Tibial nerve (tissue), 4 donors: ENCODE results near the gene ZNF474. TPM values are rescaled to one million over a fixed set of nuclear protein-coding genes. Genes with fewer than 3 reads are reported as not detected.
"Not testable (repeated sequence)": the region's sequence is repeated elsewhere in the genome, so short reads cannot be mapped to it uniquely, and the experiment has no call there.

Source experiments
- DNase-seq, 2 donors: peaks; one replicate each; pipeline ENCODE4 v3.0.0-alpha.2; 2019; ENCODE audit warnings: low spot score in 2 of 2
- H3K27ac ChIP-seq, 4 donors: fragments of 200-600 bp; sonication (generic) in 3 of 4; one replicate each; pipeline ENCODE4 v1.5.1; 2017 to 2019; ENCODE audit warnings: mild to moderate bottlenecking in 1 of 4
- H3K27me3 ChIP-seq, 2 donors: fragments of 200-600 bp; sonication (generic) in 1 of 2; one replicate each; pipeline versions ENCODE4 v1.5.1 to v1.6.0; 2017 to 2019
- H3K36me3 ChIP-seq, 3 donors: fragments of 200-600 bp; sonication (generic); one replicate each; pipeline ENCODE4 v1.5.1; 2018 to 2019
- H3K4me1 ChIP-seq, 4 donors: fragments of 200-600 bp; sonication (generic) in 3 of 4; one replicate each; pipeline ENCODE4 v1.5.1; 2017 to 2019
- H3K4me3 ChIP-seq, 4 donors: fragments of 200-600 bp; sonication (generic) in 3 of 4; one replicate each; pipeline ENCODE4 v1.5.1; 2017 to 2019; ENCODE audit warnings: mild to moderate bottlenecking in 1 of 4, moderate library complexity in 1 of 4
- H3K9me3 ChIP-seq, 4 donors: fragments of 200-600 bp; sonication (generic) in 3 of 4; one replicate each; pipeline ENCODE4 v1.5.1; 2017 to 2019
- EP300 ChIP-seq, 2 donors: sonication (generic); formaldehyde crosslinking; IDR thresholded peaks; one replicate each; pipeline ENCODE4 v1.6.1; 2017; ENCODE audit warnings: antibody characterized with exemption in 2 of 2, mild to moderate bottlenecking in 1 of 2
- POLR2A ChIP-seq, 2 donors: fragments of 450-650 bp; IDR thresholded peaks; one replicate each; pipeline ENCODE4 v1.6.1; 2017; ENCODE audit warnings: antibody characterized with exemption in 2 of 2, mild to moderate bottlenecking in 2 of 2, moderate library complexity in 2 of 2
- WGBS, 2 donors: methylation state at CpG; one replicate each; pipeline ENCODE4 v1.1.5; 2018; 5-methylcytosine and 5-hydroxymethylcytosine counted together
- total RNA-seq, 4 donors: library from RNA; depleted of rRNA; stranded (reverse); fragments of >200 nt; gene quantifications; one replicate each; pipeline ENCODE4 v1.1.0, GENCODE V29; 2016
- TF ChIP-seq, protein P1 (sequence below), 5 experiments: fragments of 200-600 bp in 3 of 5; fragments of 450-650 bp in 2 of 5; sonication (generic) in 3 of 5; IDR thresholded peaks; one replicate each; pipeline ENCODE4 v1.5.1; 2016 to 2019; ENCODE audit warnings: antibody characterized with exemption in 5 of 5, mild to moderate bottlenecking in 3 of 5, moderate library complexity in 2 of 5

ZNF474 gene
- total RNA-seq, 4 donors from 2014 or later, result 1.5 to 1.8 TPM; not detected in 2

DNA sequence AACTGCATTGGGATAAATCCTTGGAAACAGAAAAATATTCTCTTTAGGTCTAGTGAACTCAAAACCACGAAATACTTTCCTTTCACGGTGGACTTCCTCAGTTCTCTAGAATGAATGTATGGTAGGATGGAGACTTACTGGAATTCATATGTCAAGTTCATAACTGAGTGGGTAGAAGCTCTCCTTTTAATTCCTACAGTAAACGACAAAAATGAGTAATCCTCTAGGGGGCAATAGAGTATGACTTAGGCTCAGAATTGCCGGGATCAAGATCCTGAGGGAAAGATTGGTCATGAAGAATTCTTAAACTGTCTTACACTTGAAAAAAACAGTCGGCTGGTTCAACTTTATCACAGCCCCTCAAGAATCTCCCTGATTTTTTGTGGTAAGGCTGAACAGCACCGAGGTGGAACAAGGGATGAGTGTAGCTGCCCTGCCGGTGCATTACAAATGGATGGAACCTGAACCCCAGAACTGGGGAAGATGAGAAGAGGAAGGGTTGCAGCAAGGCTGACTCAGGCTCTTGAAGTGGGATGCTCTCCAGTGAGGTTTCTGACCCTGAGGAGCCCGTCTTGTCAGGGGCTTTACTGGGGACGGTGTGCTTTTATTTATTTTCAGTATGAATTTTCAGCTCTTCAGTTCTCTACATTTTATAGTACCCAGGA, 37.3 kb upstream of the ZNF474 start:
- Histone ChIP-seq H3K27me3 (no peaks in the 10 kb centered on the region), H3K9me3 (no peaks in the 10 kb centered on the region), H3K4me3 (no peak overlapping the region), H3K27ac (no peak overlapping the region), H3K36me3 (no peaks in the 10 kb centered on the region), H3K4me1 (peaks cover 0 to 15% (median 0%) of the 10 kb centered on the region in 4 donors)
- no peak for DNase-seq
- WGBS, 2 donors, result 58% methylated on average over 9 of the region's 9 CpGs
- TF ChIP-seq EP300 (IDR thresholded peaks at IDR 0.05) (no peak), POLR2A (IDR thresholded peaks at IDR 0.05) (no peak)
- TF ChIP-seq, protein P1, sequence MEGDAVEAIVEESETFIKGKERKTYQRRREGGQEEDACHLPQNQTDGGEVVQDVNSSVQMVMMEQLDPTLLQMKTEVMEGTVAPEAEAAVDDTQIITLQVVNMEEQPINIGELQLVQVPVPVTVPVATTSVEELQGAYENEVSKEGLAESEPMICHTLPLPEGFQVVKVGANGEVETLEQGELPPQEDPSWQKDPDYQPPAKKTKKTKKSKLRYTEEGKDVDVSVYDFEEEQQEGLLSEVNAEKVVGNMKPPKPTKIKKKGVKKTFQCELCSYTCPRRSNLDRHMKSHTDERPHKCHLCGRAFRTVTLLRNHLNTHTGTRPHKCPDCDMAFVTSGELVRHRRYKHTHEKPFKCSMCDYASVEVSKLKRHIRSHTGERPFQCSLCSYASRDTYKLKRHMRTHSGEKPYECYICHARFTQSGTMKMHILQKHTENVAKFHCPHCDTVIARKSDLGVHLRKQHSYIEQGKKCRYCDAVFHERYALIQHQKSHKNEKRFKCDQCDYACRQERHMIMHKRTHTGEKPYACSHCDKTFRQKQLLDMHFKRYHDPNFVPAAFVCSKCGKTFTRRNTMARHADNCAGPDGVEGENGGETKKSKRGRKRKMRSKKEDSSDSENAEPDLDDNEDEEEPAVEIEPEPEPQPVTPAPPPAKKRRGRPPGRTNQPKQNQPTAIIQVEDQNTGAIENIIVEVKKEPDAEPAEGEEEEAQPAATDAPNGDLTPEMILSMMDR (IDR thresholded peaks at IDR 0.05), result peak; percentile 8 to 42 (median 19)

DNA sequence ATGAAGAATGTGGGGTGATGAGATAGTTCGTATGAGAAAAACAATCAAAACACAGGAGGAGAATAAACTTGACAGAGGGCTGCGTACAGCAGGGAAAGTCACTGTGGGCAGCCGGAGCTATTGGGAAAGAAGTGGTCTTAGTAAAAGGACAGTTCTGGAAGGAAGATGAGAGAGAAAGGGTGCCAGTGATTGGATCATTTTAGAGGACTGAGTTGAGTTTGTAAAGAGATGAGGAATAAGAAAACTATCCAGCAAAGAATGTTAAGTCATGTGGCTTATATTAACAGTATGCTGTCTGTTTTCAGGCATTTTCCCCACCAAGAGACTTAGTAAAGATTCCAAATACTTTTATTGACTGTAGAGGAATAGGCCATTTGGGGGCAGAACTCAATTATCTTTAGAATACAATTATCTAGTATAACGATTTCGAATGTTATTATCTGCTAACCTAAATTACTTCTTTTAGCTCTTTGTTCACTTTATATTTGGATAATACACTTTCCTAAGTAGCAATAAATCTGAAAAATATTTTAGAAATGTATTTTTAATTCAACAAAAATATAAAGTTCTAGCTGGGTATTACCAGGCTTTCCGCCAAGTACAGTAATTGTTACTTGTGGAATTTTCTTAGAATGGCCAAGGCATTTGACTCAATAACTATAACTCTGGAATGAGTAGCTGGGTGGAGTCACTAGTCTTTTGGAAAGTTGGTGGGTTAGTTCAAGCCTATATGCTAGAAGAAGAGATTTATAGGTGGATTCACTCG, 35.7 kb upstream of the ZNF474 start:
- Histone ChIP-seq H3K4me3 (no peak overlapping the region), H3K27me3 (no peaks in the 10 kb centered on the region), H3K4me1 (peaks cover 0 to 15% (median 0%) of the 10 kb centered on the region in 4 donors), H3K36me3 (no peaks in the 10 kb centered on the region), H3K9me3 (no peaks in the 10 kb centered on the region), H3K27ac (peak overlapping the region in 1 of 4 donors; percentile 46)
- TF ChIP-seq POLR2A (IDR thresholded peaks at IDR 0.05), result no peak
- TF ChIP-seq, protein P1 (IDR thresholded peaks at IDR 0.05), result no peak
- TF ChIP-seq EP300 (IDR thresholded peaks at IDR 0.05), result no peak
- 32 to 35% methylated on average over 7 of the region's 7 CpGs for WGBS, 2 donors
- DNase-seq, result no peak

DNA sequence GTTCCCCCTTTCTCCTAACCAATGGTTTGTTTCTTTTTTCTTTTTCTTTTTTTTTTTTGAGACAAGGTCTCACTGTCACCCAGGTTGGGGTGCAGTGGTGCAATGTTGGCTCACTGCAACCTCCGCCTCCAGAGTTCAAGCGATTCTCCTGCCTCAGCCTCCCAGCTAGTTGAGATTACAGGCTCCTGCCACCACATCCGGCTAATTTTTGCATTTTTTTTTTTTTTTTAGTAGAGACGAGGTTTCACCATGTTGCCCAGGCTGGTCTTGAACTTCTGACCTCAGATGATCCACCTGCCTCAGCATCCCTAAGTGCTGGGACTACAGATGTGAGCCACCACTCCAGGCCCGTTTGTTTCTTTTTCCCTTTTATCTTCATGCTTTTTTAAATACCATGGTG, 35.1 kb upstream of the ZNF474 start:
- Histone ChIP-seq H3K4me1 (peaks cover 0 to 15% (median 0%) of the 10 kb centered on the region in 4 donors), H3K27ac (peak overlapping the region in 1 of 4 donors; percentile 46)
- not testable (repeated sequence) for H3K9me3 ChIP-seq, H3K4me3 ChIP-seq, H3K27me3 ChIP-seq, H3K36me3 ChIP-seq, DNase-seq
- WGBS, 2 donors, result 90 to 96% methylated on average over 5 of the region's 5 CpGs

DNA sequence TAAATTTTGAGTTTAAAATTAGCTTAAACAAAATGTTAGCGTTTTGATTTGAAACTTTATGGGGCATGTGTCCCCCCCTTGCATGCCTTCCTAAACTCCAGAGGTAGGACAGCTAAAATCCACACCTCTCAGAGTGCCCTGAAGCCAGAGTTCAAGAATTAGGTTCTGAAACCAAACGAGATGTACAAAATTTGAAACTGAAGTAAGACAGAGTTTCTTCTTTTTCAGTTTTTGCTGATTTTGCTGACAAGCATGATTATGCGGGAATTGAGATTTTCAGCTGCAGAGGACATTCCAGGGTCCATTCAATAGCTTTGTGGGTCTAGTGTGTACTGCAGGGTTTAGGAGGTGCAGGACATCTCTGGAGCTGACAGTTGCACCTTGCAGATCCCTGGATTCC, 34.2 kb upstream of the ZNF474 start:
- WGBS, 2 donors, result 59 to 62% methylated on average over 3 of the region's 3 CpGs
- TF ChIP-seq EP300 (IDR thresholded peaks at IDR 0.05) (no peak), POLR2A (IDR thresholded peaks at IDR 0.05) (no peak)
- TF ChIP-seq, protein P1 (IDR thresholded peaks at IDR 0.05), result no peak
- no peak overlapping the region for H3K4me3 ChIP-seq
- H3K36me3 ChIP-seq, result no peaks in the 10 kb centered on the region
- no peak for DNase-seq
- no peaks in the 10 kb centered on the region for H3K9me3 ChIP-seq
- peaks cover 0 to 15% (median 0%) of the 10 kb centered on the region in 4 donors for H3K4me1 ChIP-seq
- H3K27ac ChIP-seq, result no peak overlapping the region
- H3K27me3 ChIP-seq, result no peaks in the 10 kb centered on the region

DNA sequence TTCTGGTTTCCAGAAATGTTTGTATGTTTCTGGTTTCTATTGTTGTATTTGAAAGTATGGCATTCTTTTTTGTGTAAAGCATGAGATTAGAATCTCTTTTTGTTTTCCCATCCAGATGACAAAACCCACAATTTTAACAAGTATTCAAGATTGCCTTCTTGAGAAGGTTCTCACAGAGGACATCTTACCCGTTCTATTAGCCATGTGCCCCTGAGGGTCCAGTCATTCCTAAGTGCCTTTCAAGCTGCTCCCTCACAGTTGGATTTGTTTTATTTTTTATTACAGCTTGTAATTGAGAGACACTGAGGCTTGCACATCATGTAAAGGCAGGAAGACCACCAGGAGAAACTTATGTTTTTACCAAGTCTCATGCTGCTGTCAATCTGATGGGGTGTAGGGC, 32.0 kb upstream of the ZNF474 start:
- H3K4me1 ChIP-seq, result peaks cover 0 to 13% (median 0%) of the 10 kb centered on the region in 4 donors
- no peaks in the 10 kb centered on the region for H3K9me3 ChIP-seq
- 79 to 83% methylated on average over 1 of the region's 1 CpG for WGBS, 2 donors
- H3K27me3 ChIP-seq, result no peaks in the 10 kb centered on the region
- DNase-seq, result no peak
- TF ChIP-seq, protein P1 (IDR thresholded peaks at IDR 0.05), result no peak
- no peak for TF ChIP-seq POLR2A (IDR thresholded peaks at IDR 0.05)
- no peak for TF ChIP-seq EP300 (IDR thresholded peaks at IDR 0.05)
- H3K27ac ChIP-seq, result no peak overlapping the region
- H3K36me3 ChIP-seq, result no peaks in the 10 kb centered on the region
- no peak overlapping the region for H3K4me3 ChIP-seq
